Epidermal melanocyte (primary cell): ENCODE measurements around the gene TMEM229B.
A peak's percentile ranks its signal among the peaks of the same experiment; 100 is the strongest.

ENCODE experiments used
- DNase-seq: peaks from one replicate; pipeline ENCODE4 v3.0.0; 2011; ENCODE audit warnings: low spot score; ENCODE audit not compliant: insufficient read length

The TMEM229B gene

GRCh38 chr14:67515386-67516079 is 27.0 kb upstream of the TMEM229B start:
- no peak for DNase-seq

GRCh38 chr14:67514650-67515385 is 26.3 kb upstream of the TMEM229B start:
- no peak for DNase-seq

- no peak for DNase-seq
Measured at GRCh38 chr14:67514203-67514607, 25.7 kb upstream of the TMEM229B start.

GRCh38 chr14:67513631-67514108 is 25.1 kb upstream of the TMEM229B start:
- no peak for DNase-seq

- no peak for DNase-seq
Measured at GRCh38 chr14:67512463-67513310, 24.2 kb upstream of the TMEM229B start.

- peak; percentile 75 for DNase-seq
Measured at GRCh38 chr14:67510836-67511235, 22.3 kb upstream of the TMEM229B start.

- DNase-seq, result no peak
Measured at GRCh38 chr14:67510121-67510520, 21.6 kb upstream of the TMEM229B start.

GRCh38 chr14:67508956-67509355 is 20.4 kb upstream of the TMEM229B start:
- DNase-seq, result no peak

GRCh38 chr14:67505254-67505653 is 16.7 kb upstream of the TMEM229B start:
- DNase-seq, result no peak

- DNase-seq, result no peak
Measured at GRCh38 chr14:67503331-67503730, 14.8 kb upstream of the TMEM229B start.

GRCh38 chr14:67502867-67503266 is 14.3 kb upstream of the TMEM229B start:
- no peak for DNase-seq

- DNase-seq, result no peak
Measured at GRCh38 chr14:67501670-67502069, 13.1 kb upstream of the TMEM229B start.

GRCh38 chr14:67500981-67501380 is 12.5 kb upstream of the TMEM229B start:
- no peak for DNase-seq

GRCh38 chr14:67497716-67498115 is 9.2 kb upstream of the TMEM229B start:
- no peak for DNase-seq

GRCh38 chr14:67497216-67497615 is 8.7 kb upstream of the TMEM229B start:
- DNase-seq, result no peak

GRCh38 chr14:67495827-67496226 is 7.3 kb upstream of the TMEM229B start:
- DNase-seq, result no peak

GRCh38 chr14:67493092-67493717 is 4.7 kb upstream of the TMEM229B start:
- DNase-seq, result no peak

- DNase-seq, result no peak
Measured at GRCh38 chr14:67492538-67492937, 4.0 kb upstream of the TMEM229B start.

- DNase-seq, result no peak
Measured at GRCh38 chr14:67491741-67492507, 3.4 kb upstream of the TMEM229B start.

- no peak for DNase-seq
Measured at GRCh38 chr14:67491285-67491684, 2.8 kb upstream of the TMEM229B start.

GRCh38 chr14:67490196-67490595 is 1.7 kb upstream of the TMEM229B start:
- no peak for DNase-seq
